PC-3 (cell line): Measurements from ENCODE around the gene WNT1.

ENCODE experiments used
- CTCF ChIP-seq: fragments of 300-600 bp; sonication (generic); conservative IDR thresholded peaks from 2 replicates; pipeline ENCODE4 v1.5.1; 2017; ENCODE audit warnings: antibody characterized with exemption, low read depth, mild to moderate bottlenecking, low read length
- EZH2 ChIP-seq: fragments of 300-600 bp; sonication (generic); IDR thresholded peaks from one replicate; pipeline ENCODE4 v1.6.1; 2017; ENCODE audit warnings: antibody characterized with exemption, mild to moderate bottlenecking, low read length; ENCODE audit not compliant: unreplicated experiment
- EZH2phosphoT487 ChIP-seq: fragments of 300-600 bp; sonication (generic); IDR thresholded peaks from 2 replicates; pipeline ENCODE4 v1.6.1; 2018; ENCODE audit warnings: mild to moderate bottlenecking, antibody characterized with exemption, low read length, borderline replicate concordance

GRCh38 chr12:48972213-48972951 is 5.7 kb upstream of the WNT1 start:
- TF ChIP-seq EZH2phosphoT487 (no peak), CTCF (no peak), EZH2 (no peak)
